Activated naive CD8-positive, alpha-beta T cell (primary cell): ENCODE measurements around the gene RNF135.
A peak's percentile ranks its signal among the peaks of the same experiment; 100 is the strongest.
"Not testable (repeated sequence)": the region's sequence is repeated elsewhere in the genome, so short reads cannot be mapped to it uniquely, and the experiment has no call there.

ENCODE experiments used
- H3K27ac Mint-ChIP-seq: one replicate; pipeline ENCODE4 v1.8.0; 2021; ENCODE audit warnings: mixed read lengths
- H3K27me3 Mint-ChIP-seq: one replicate; pipeline ENCODE4 v1.8.0; 2021; ENCODE audit warnings: mixed read lengths
- H3K36me3 Mint-ChIP-seq: one replicate; pipeline ENCODE4 v1.8.0; 2021; ENCODE audit warnings: mixed read lengths
- H3K4me1 Mint-ChIP-seq: one replicate; pipeline ENCODE4 v1.8.0; 2021; ENCODE audit warnings: low read depth, mixed read lengths
- H3K4me3 Mint-ChIP-seq: one replicate; pipeline ENCODE4 v1.8.0; 2021; ENCODE audit warnings: mild to moderate bottlenecking, mixed read lengths
- H3K9me3 Mint-ChIP-seq: one replicate; pipeline ENCODE4 v1.8.0; 2021; ENCODE audit warnings: low read depth, mixed read lengths

RNF135 gene

DNA sequence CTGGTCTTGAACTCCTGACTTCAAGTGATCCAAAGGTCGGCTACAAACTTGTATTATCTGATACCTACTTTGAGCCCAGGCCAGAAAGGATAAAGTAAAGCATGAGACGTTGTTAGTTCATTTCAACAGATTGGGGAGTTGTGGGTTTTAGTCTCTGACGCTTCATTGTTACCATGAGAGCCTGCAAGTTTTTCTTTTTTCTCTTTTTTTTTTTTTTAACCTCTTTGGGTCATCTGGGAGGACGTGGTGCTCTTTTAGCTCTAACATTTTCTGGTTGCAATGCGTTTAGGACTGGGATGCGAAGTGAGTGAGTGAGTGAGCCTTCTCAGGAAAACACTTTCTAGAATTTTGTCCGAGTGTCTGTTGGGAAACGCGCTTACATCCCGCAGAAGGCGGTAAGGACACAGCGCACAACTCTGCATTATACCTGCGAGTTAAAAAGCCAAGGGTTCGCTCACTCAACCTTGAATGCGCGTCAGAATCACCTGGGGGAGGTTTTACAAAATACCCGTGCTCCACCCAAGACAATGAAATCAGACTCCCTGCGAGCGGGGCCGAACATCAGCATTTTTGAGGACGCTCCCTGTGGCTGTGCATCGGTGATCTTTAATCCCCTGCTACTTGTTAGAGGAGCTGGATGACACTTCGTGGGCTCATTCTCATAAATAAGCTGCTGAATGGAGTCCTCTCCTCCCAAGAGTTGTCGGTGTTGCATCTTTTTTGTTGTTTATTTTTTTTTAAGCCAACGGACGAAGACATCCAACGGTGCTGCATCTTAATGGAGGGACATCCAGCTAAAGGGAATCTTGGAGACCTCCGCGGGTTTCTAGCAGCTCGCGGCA is 629 bp upstream of the RNF135 start:
- Mint-ChIP-seq H3K4me3 (peak overlapping the region; percentile 93), H3K36me3 (peaks cover 1% of the 10 kb centered on the region), H3K9me3 (no peaks in the 10 kb centered on the region), H3K27ac (peak overlapping the region; percentile 78), H3K4me1 (peaks cover 20% of the 10 kb centered on the region), H3K27me3 (peaks cover 8% of the 10 kb centered on the region)

DNA sequence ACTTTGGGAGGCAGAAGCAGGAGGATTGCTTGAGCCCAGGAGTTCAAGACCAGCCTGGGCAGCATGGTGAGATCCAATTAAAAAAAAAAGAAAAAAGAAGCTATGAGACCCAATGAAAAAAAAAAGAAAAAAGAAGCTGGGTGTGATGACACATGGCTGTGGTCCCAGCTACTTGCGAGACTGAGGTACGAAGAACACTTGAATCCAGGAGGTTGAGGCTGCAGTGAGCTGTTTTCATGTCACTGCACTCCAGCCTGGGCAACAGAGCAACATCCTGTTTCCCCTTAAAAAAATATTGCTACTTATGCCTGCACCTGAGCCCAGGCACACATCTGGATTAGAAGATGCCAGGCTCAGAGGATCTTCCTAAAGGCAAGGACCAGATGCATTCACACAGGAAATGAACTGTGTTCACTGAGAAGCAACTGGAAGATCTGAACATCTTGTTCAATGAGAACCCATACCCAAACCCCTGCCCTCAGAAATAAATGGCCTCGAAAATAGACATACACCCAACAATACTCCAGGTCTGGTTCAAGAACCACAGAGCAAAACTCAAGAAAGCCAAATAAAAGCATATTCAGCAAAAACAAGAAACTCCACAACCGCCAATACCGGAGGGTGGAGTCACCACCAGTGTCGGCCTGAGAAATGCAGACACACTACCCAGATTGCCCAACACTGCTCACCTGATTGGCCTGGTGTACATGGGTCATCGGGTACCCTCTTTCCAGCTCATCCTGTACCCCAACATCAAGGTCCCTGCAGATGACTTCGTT is 4.4 kb downstream of the RNF135 start:
- Mint-ChIP-seq H3K36me3 (peaks cover 9% of the 10 kb centered on the region), H3K27ac (no peak overlapping the region), H3K27me3 (peaks cover 5% of the 10 kb centered on the region), H3K9me3 (peaks cover 4% of the 10 kb centered on the region), H3K4me3 (no peak overlapping the region), H3K4me1 (peaks cover 16% of the 10 kb centered on the region)

DNA sequence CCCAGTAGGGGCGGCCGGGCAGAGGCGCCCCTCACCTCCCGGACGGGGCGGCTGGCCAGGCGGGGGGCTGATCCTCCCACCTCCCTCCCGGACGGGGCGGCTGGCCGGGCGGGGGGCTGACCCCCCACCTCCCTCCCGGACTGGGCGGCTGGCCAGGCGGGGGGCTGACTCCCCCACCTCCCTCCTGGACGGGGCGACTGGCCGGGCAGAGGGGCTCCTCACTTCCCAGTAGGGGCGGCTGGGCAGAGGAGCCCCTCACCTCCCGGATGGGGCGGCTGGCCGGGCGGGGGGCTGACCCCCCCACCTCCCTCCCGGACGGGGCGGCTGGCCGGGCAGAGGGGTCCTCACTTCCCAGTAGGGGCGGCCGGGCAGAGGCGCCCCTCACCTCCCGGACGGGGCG is 9.1 kb downstream of the RNF135 start:
- not testable (repeated sequence) for H3K27me3 Mint-ChIP-seq, H3K4me3 Mint-ChIP-seq, H3K4me1 Mint-ChIP-seq, H3K9me3 Mint-ChIP-seq, H3K27ac Mint-ChIP-seq, H3K36me3 Mint-ChIP-seq

DNA sequence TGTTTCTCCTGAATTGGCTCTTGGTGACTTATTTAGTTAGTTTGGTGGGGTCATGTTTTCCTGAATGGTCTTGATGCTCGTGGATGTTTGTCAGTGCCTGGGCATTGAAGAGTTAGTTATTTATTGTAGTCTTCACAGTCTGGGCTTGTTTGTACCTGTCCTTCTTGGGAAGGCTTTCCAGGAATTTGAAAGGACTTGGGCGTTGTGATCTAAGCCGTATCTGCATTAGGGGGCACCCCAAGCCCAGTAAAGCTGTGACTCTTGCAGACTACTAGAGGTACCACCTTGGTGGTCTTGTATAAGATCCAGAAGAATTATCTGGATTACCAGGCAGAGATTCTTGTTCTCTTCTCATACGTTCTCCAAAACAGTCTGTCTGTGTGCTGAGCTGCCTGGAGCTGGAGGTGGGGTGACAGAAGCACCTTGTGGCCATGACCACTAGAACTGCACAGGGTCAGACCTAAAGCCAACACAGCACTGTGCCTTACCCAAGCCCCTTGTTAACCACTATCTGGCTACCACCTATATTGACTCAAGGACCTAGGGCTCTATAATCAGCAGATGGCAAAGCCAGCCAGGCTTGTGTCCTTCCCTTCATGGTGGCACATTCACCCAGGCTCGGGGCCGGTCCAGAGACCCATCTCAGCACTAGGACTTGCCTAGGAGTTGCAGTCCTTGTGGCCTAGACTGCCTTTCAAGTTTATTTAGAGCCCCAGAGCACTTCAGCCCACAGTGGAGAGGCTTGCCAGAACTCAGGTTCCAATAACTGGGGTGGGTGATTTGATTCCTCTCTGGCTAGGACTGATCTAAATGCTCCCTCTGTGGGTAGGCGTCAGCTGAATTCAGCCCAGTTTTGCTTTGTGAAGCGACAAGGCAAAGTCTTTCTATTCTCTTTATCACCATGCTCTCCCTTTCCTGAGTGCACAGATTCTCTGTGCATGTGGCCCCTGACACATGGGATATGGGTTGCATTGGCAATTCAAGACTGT is 11.0 kb downstream of the RNF135 start:
- Mint-ChIP-seq H3K27me3 (no peaks in the 10 kb centered on the region), H3K9me3 (no peaks in the 10 kb centered on the region), H3K27ac (no peak overlapping the region), H3K4me1 (no peaks in the 10 kb centered on the region), H3K4me3 (no peak overlapping the region), H3K36me3 (peaks cover 3% of the 10 kb centered on the region)

GRCh38 chr17:30982855-30983254 is 12.0 kb downstream of the RNF135 start:
- Mint-ChIP-seq H3K4me3 (no peak overlapping the region), H3K9me3 (no peaks in the 10 kb centered on the region), H3K4me1 (no peaks in the 10 kb centered on the region), H3K27me3 (no peaks in the 10 kb centered on the region), H3K27ac (no peak overlapping the region), H3K36me3 (peaks cover 3% of the 10 kb centered on the region)

DNA sequence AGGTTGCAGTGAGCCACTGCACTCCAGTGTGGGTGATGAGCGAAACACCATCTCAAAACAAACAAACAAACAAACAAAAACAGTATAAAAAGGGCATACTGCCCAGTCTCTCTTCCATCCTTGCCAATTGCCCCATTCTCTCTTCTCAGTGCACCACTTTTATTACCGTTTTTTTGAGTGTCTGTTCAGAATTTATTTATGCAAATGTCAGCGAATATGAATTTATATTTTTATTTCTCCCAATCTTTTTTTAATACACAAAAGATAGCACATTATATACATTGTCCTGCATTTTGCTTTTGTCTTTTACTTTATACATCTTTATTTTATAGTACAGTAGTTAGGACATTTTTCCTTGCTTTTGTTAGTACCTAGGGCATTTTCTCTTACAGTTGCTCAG is 19.6 kb downstream of the RNF135 start:
- no peaks in the 10 kb centered on the region for H3K4me1 Mint-ChIP-seq
- H3K4me3 Mint-ChIP-seq: no peak overlapping the region
- H3K27me3 Mint-ChIP-seq: no peaks in the 10 kb centered on the region
- no peak overlapping the region for H3K27ac Mint-ChIP-seq
- H3K36me3 Mint-ChIP-seq: peaks cover 3% of the 10 kb centered on the region
- no peaks in the 10 kb centered on the region for H3K9me3 Mint-ChIP-seq

DNA sequence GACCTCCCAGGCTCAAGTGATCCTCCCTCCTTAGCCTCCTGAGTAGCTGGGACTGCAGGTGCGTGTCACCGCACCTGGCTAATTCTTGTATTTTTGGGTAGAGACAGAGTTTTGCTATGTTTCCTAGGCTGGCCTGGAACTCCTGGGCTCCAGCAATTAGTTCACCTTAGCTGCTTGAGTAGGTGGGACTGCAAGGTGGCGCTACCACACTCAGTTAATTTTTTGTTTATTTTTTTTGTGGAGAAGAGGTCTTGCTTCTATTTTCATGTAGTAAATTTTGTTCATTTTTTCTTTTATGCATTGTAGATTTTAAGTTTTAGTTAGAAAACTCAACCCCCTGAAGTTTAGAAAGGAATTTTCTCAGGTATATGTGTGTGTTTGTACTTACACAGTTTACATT is 21.7 kb downstream of the RNF135 start:
- peaks cover 8% of the 10 kb centered on the region for H3K36me3 Mint-ChIP-seq
- H3K9me3 Mint-ChIP-seq: no peaks in the 10 kb centered on the region
- H3K4me1 Mint-ChIP-seq: no peaks in the 10 kb centered on the region
- H3K27me3 Mint-ChIP-seq: no peaks in the 10 kb centered on the region
- H3K27ac Mint-ChIP-seq: no peak overlapping the region
- no peak overlapping the region for H3K4me3 Mint-ChIP-seq

GRCh38 chr17:30995347-30995746 is 24.5 kb downstream of the RNF135 start:
- Mint-ChIP-seq H3K4me3 (no peak overlapping the region), H3K9me3 (no peaks in the 10 kb centered on the region), H3K27me3 (no peaks in the 10 kb centered on the region), H3K4me1 (no peaks in the 10 kb centered on the region), H3K27ac (no peak overlapping the region), H3K36me3 (peaks cover 16% of the 10 kb centered on the region)

DNA sequence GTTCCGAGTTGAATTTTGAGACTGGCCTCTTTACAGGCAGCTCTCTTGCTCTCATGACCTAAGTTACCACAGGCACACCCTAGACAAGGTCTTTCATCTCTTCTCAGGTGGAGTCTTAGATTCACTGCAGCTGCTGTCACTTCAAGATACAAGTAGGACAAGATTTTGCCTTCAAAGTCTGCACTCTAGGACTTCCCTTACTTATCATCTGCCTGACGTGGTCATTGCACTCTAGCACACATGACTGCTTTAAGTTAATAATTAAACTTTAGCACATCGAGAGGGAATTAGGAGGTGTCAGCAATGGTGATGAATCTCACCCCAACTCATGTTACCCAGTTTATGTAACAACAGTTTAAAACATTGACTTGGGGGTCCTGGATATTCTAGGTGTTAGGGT is 25.6 kb downstream of the RNF135 start:
- no peaks in the 10 kb centered on the region for H3K27me3 Mint-ChIP-seq
- H3K27ac Mint-ChIP-seq: no peak overlapping the region
- H3K4me3 Mint-ChIP-seq: no peak overlapping the region
- H3K9me3 Mint-ChIP-seq: no peaks in the 10 kb centered on the region
- no peaks in the 10 kb centered on the region for H3K4me1 Mint-ChIP-seq
- peaks cover 16% of the 10 kb centered on the region for H3K36me3 Mint-ChIP-seq

DNA sequence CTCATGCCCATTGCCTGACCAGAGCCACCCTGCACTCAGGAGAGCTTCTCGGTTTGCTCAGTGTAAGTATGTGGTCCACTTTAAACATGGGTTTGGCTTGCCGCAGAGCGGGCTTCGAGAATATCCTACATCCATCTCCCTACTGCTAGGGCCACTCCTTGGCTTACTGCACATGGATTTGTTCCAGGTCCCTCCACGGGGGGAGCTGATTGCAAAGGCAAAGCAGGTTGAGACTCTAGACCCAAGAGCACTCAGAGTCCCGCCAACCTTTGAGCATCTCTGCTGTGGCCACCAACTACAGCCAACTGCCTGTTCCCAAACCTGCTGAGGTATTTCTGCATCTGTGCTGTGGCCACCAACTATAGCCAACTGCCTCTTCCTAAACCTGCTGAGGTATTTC is 26.4 kb downstream of the RNF135 start:
- no peaks in the 10 kb centered on the region for H3K4me1 Mint-ChIP-seq
- no peak overlapping the region for H3K27ac Mint-ChIP-seq
- H3K9me3 Mint-ChIP-seq: no peaks in the 10 kb centered on the region
- H3K4me3 Mint-ChIP-seq: no peak overlapping the region
- peaks cover 18% of the 10 kb centered on the region for H3K36me3 Mint-ChIP-seq
- no peaks in the 10 kb centered on the region for H3K27me3 Mint-ChIP-seq

- Mint-ChIP-seq H3K9me3 (no peaks in the 10 kb centered on the region), H3K27me3 (no peaks in the 10 kb centered on the region), H3K4me3 (no peak overlapping the region), H3K36me3 (peaks cover 18% of the 10 kb centered on the region), H3K27ac (no peak overlapping the region), H3K4me1 (no peaks in the 10 kb centered on the region)
Observed at GRCh38 chr17:30997842-30998241, 27.0 kb downstream of the RNF135 start.

- Mint-ChIP-seq H3K36me3 (peaks cover 11% of the 10 kb centered on the region), H3K27me3 (no peaks in the 10 kb centered on the region), H3K27ac (no peak overlapping the region), H3K4me1 (no peaks in the 10 kb centered on the region), H3K9me3 (no peaks in the 10 kb centered on the region), H3K4me3 (no peak overlapping the region)
Observed at GRCh38 chr17:31002047-31002446, 31.2 kb downstream of the RNF135 start.

DNA sequence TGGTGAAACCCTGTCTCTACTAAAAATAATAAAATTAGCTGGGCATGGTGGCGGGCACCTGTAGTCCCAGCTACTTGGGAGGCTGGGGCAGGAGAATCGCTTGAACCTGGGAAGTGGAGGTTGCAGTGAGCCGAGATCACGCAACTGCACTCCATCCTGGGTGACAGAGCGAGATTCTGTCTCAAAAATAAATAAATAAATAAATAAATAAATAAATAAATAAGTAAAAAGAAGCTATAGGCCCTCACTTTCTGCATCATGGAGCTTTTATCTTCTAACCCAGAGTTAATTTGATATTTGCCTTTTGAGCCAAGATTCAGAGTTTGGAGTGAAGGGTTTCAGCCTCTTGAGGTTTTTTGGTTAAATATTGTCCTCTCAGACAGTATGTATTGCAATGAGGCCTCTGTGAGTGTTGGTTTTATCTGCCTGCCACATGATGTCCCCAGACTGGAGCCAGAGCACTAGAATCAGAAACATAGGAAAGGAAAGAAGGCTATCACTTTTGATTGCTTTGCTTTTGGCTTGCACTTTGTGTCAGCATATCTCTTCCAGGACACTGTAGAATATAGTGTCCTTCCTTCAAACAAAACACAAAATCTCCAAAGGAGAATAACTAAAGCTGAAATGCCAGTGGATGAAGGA is 32.5 kb downstream of the RNF135 start:
- H3K4me1 Mint-ChIP-seq: peaks cover 4% of the 10 kb centered on the region
- no peak overlapping the region for H3K4me3 Mint-ChIP-seq
- no peaks in the 10 kb centered on the region for H3K27me3 Mint-ChIP-seq
- no peak overlapping the region for H3K27ac Mint-ChIP-seq
- no peaks in the 10 kb centered on the region for H3K9me3 Mint-ChIP-seq
- H3K36me3 Mint-ChIP-seq: peaks cover 6% of the 10 kb centered on the region

GRCh38 chr17:31004160-31004559 is 33.3 kb downstream of the RNF135 start:
- no peak overlapping the region for H3K27ac Mint-ChIP-seq
- peaks cover 6% of the 10 kb centered on the region for H3K36me3 Mint-ChIP-seq
- H3K9me3 Mint-ChIP-seq: no peaks in the 10 kb centered on the region
- no peaks in the 10 kb centered on the region for H3K27me3 Mint-ChIP-seq
- H3K4me1 Mint-ChIP-seq: peaks cover 7% of the 10 kb centered on the region
- no peak overlapping the region for H3K4me3 Mint-ChIP-seq
